GM04503 (cell line): Measurements from ENCODE around the gene SMIM38.
"Not testable (repeated sequence)": the region's sequence is repeated elsewhere in the genome, so short reads cannot be mapped to it uniquely, and the experiment has no call there.

ENCODE experiments used
- DNase-seq: peaks from one replicate; pipeline ENCODE4 v3.0.0-alpha.2; 2012; ENCODE audit warnings: low read depth

The SMIM38 gene

GRCh38 chr11:69122326-69122629 is 33.5 kb upstream of the SMIM38 start:
- no peak for DNase-seq

- DNase-seq: peak; percentile 21
Measured at GRCh38 chr11:69122630-69123431, 32.9 kb upstream of the SMIM38 start.

GRCh38 chr11:69123593-69124545 is 31.9 kb upstream of the SMIM38 start:
- DNase-seq: no peak

GRCh38 chr11:69125861-69126260 is 29.9 kb upstream of the SMIM38 start:
- DNase-seq: no peak

- no peak for DNase-seq
Measured at GRCh38 chr11:69126286-69126685, 29.4 kb upstream of the SMIM38 start.

GRCh38 chr11:69127081-69127850 is 28.5 kb upstream of the SMIM38 start:
- no peak for DNase-seq

- DNase-seq: no peak
Measured at GRCh38 chr11:69127884-69128283, 27.9 kb upstream of the SMIM38 start.

- DNase-seq: no peak
Measured at GRCh38 chr11:69129053-69129452, 26.7 kb upstream of the SMIM38 start.

- no peak for DNase-seq
Measured at GRCh38 chr11:69129647-69130046, 26.1 kb upstream of the SMIM38 start.

GRCh38 chr11:69130654-69131053 is 25.1 kb upstream of the SMIM38 start:
- no peak for DNase-seq

- no peak for DNase-seq
Measured at GRCh38 chr11:69131121-69131566, 24.6 kb upstream of the SMIM38 start.

GRCh38 chr11:69131644-69132300 is 24.0 kb upstream of the SMIM38 start:
- peak; percentile 15 for DNase-seq

- DNase-seq: no peak
Measured at GRCh38 chr11:69132301-69132670, 23.4 kb upstream of the SMIM38 start.

GRCh38 chr11:69133251-69133650 is 22.5 kb upstream of the SMIM38 start:
- no peak for DNase-seq

GRCh38 chr11:69134182-69134581 is 21.6 kb upstream of the SMIM38 start:
- not testable (repeated sequence) for DNase-seq

- DNase-seq: no peak
Measured at GRCh38 chr11:69134957-69135356, 20.8 kb upstream of the SMIM38 start.

GRCh38 chr11:69135420-69136363 is 20.0 kb upstream of the SMIM38 start:
- DNase-seq: no peak

GRCh38 chr11:69136471-69136870 is 19.3 kb upstream of the SMIM38 start:
- no peak for DNase-seq

- DNase-seq: no peak
Measured at GRCh38 chr11:69137151-69137844, 18.4 kb upstream of the SMIM38 start.

- peak; percentile 64 for DNase-seq
Measured at GRCh38 chr11:69138265-69138664, 17.5 kb upstream of the SMIM38 start.
